B cell (primary cell): ENCODE data around the gene PCSK1N.
"Not testable (repeated sequence)": the region's sequence is repeated elsewhere in the genome, so short reads cannot be mapped to it uniquely, and the experiment has no call there.

Experiments used
- CTCF ChIP-seq: fragments of 200-600 bp; IDR thresholded peaks from one replicate; pipeline ENCODE4 v1.8.0; 2022; ENCODE audit warnings: antibody characterized with exemption, mild to moderate bottlenecking
- EZH2 ChIP-seq: IDR thresholded peaks from 2 replicates; pipeline ENCODE4 v1.6.1; 2012; ENCODE audit warnings: borderline replicate concordance, low read depth, mild to moderate bottlenecking, moderate library complexity, low read length; ENCODE audit not compliant: insufficient read depth, poor library complexity, severe bottlenecking

GRCh38 chrX:48872017-48872416, 36.6 kb upstream of the PCSK1N start:
- TF ChIP-seq CTCF, EZH2: not testable (repeated sequence)
